Endometrial microvascular endothelial cells (primary cell): ENCODE results near the gene ADPRHL1. TPM values are rescaled to one million over a fixed set of nuclear protein-coding genes. Genes with fewer than 3 reads are reported as not detected.

Source experiments
- in situ Hi-C: cut with HindIII; loops from 2 replicates; pipeline ENCODE4 v1.10.0; 2017; ENCODE audit warnings: low sequenced_read_pairs, low pct_unique_long_range_greater_than_20kb; ENCODE audit errors: inconsistent ontology term
- total RNA-seq: library from RNA; depleted of rRNA; stranded (reverse); fragments of >200 nt; gene quantifications from one replicate; pipeline ENCODE4 v1.2.3, GENCODE V29; 2015; ENCODE audit errors: inconsistent ontology term

Gene ADPRHL1
- 17.5 TPM for total RNA-seq

DNA sequence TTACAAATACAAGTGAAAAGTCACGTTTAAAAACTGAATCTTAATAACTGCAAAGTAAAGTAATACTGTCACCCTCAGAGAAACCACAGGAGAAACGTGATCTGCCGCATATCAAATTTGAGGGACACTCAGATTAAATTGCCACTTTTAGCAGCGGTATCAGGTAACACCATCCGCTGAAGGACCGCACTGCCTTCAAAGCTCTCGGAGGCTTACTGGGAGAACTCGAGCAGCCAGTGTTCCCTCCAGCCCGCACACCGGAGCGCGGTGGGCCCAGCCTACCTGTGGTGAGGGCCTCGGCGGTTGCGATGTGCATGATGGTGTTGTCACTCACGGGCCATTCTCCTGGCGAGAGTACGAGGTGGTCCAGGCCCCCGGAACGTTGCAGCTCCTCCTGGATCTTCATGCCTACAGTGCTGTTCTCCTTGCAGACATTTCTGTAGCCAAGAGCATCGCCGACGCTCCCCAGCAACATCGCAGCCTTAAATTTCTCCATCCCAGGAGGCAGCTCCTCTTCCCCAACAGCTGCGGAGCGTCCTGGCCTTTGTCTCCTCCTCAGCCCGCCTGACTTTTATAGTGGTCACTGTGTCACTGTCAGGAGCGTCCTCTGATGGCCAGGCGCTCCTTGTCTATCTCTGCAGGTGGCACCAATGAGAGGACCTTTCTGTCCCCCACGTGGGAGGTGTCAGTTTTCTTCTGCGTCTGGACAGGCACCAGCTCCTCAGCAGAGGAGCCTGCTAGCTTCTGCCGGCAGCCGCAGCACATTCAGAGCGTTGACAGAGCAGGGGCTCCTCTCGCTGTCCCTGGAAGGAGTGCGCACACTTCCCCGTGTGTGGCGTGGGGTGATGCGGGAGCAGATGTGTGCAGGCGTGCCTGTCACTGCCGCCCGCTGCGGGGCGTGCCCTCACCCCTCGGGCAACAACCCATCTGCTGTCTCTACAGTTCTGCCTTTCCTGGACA is at the start of gene ADPRHL1:
Gene ADPRHL1, minus strand, starts transcription at position 547 of the 960 bp plus-strand sequence. Its CDS starts 51 bp downstream, at position 496.
- in situ Hi-C loops, result no loop called here

DNA sequence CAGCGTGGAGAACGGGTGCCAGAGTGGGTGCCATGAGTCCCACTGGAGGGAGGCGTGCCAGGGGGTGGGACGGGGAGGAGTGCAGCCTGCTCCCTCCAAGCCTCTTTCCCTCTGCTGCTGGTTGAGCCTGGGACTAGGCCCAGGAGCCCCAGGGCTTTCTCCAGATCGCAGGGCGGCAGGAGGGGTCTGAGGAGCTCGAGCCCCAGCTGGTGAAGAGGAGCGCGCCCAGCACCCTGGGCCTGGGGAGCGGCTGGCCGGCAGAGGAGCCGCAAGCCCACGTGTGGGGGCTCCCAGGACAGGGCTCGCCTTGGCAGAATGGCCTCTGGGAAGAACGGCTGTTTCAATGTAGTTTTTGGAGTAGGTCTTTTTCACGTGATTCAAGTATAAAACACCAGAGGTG is 49.4 kb upstream of the ADPRHL1 start:
- in situ Hi-C loops, result no loop called here

DNA sequence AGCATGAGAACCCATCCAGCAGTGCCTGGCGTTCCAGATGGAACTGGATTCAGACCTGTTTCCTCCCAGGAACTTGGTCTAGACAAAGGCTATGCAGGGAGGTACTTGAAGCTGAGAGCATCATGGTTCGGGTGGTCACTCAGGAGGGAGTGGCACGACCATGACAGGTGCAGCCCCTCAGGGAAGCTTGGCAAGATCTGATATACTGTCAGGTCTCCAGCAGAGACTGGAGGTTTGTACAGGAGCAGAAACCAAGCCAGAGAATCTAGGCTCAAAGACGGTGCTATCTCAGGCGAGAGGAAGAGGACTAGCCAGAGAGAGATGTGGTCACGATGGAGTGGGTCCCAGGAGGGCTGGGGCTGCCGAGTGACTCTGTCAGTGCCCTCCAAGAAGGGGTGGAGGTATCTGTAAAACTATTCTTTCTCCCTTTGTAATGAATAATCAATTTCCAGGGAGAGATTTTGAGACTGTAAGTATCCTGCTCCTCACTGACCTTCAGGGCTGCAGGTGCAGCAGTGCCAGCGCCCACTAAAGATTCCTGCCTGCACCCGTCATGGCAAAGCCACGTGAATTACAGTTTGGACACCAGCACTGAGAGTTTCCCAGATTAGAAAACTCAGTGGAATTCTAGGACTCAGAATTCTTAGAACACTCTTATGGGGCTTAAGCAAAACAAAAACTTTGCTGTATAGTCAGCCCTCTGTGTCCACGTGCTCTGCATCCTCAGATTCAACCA is 47.4 kb upstream of the ADPRHL1 start:
- in situ Hi-C loops, result no loop called here

DNA sequence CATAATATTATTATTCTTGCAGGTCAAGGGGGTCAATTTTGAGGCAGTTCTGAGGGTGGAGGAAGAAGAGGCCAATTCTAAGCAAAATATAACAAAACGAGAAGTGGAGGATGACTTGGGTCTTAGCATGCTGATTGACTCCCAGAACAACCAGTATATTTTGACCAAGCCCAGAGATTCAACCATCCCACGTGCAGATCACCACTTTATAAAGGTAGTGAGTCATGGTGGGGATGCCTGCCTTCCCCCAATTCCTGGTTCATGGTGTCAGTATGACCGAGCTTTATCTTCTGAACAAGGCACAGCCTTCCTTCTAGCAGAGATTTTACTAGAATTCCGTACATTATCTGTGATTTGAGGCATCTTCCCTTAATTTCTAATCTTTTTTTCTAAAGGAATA is 46.6 kb upstream of the ADPRHL1 start:
- in situ Hi-C loops, result no loop called here

DNA sequence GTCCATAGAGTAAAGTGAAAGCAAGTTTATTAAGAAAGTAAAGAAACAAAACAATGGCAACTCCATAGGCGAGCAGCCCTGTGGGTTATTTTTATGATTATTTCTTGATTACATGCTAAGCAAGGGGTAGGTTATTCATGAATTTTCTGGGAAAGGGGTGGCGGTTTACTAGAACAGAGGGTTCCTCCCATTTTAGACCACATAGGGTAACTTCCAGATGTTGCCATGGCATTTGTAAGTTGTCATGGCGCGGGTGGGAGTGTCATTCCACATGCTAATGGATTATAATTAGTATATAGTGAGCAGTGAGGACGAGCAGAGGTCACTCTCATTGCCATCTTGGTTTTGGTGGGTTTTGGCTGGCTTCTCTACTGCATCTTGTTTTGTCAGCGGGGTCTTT is 45.6 kb upstream of the ADPRHL1 start:
- in situ Hi-C loops, result no loop called here

DNA sequence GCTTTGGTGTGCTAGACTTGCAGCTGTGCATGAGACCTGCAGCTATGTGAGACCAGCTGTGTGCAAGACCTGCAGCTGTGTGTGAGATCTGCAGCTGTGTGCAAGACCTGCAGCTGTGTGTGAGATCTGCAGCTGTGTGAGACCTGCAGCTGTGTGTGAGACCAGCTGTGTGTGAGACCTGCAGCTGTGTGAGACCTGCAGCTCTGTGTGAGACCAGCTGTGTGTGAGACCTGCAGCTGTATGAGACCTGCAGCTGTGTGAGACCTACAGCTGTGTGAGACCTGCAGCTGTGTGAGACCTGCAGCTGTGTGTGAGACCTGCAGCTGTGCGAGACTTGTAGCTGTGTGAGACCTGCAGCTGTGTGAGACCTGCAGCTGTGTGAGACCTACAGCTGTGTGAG is 43.9 kb upstream of the ADPRHL1 start:
- in situ Hi-C loops, result no loop called here

DNA sequence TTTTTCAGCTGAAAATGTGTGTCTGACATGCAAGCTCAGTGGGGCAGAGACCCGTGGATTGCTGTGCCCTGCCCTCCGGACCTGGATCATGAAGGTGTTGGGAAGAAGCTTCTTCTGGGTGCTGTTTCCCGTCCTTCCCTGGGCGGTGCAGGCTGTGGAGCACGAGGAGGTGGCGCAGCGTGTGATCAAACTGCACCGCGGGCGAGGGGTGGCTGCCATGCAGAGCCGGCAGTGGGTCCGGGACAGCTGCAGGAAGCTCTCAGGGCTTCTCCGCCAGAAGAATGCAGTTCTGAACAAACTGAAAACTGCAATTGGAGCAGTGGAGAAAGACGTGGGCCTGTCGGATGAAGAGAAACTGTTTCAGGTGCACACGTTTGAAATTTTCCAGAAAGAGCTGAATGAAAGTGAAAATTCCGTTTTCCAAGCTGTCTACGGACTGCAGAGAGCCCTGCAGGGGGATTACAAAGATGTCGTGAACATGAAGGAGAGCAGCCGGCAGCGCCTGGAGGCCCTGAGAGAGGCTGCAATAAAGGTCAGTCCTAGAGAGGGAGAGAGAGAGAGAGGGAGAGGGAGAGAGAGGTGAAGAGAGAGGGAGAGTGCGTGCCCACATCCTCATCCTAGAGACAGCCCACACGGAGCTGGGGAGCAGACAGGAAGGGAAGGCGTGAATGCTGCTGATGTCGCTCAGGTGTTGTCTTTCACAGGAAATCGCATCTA is 42.4 kb upstream of the ADPRHL1 start:
- in situ Hi-C loops, result no loop called here

DNA sequence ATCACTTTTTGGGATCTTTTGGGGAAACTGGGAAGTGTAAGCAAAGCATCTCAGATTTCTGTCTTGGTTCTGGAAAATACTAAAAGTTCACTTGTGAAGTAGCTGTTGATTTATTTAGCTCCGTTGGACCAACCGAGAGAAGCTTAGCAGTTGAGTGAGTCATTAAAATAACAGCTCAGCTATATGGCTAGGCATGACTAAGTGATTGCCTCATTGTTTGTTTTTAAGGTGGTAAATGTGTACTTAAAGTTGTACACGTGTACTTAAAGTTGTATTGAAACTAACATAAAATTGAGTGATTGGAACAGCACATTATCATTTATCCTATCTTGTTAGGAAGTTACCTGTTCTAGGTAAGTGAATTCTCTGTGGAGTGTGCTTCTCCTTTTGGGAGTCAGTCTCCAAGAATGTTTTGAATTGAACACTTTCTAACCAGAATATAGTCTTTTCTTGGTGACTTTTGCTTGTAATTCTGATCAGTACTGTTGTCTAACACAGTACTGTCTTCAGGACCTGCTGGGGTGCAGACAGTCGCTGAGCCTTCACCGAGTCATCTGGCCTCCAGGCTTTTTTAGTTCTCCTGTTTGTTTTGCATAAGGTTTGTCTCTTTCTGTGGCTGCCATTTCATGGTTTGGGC is 40.1 kb upstream of the ADPRHL1 start:
- in situ Hi-C loops, result no loop called here

DNA sequence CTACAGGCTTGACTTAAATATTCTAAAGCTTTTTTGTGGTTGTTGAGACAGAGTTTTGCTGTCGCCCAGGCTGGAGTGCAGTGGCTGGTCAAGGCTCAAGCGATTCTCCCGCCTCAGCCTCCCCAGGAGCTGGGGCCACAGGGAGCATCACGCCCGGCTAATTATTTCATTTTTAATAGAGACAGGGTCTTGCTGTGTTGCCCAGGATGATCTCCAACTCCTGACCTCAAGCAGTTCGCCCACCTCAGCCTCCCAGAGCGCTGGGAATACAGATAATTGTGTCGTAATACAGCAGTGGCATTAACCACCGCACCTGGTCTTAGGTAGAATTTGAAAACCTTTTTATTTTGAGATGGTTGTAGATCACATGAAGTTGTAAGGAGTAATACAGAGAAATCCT is 38.7 kb upstream of the ADPRHL1 start:
- in situ Hi-C loops, result no loop called here

DNA sequence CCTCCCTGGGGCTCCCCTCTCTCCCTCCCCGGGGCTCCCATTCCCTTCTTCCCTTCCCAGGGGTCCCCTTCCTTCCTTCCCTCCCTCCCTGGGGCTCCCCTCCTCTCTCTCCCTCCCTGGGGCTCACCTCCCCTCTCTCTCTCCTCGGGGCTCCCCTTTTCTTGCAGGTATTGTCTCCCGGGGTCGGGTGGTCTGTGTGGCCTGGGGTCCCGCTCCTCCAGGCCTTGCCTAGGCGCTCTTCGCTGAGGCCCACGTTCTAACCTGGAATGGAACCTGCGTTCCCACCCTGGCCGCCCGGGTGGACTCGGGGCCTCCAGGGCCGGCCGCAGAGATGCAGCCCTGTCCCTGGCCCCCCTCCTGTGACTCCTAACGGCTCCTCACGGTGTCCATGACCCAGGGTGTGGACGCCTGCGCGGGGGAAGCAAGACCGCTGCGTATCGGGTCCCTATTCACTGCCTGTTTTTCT is 38.2 kb upstream of the ADPRHL1 start:
- in situ Hi-C loops, result no loop called here

DNA sequence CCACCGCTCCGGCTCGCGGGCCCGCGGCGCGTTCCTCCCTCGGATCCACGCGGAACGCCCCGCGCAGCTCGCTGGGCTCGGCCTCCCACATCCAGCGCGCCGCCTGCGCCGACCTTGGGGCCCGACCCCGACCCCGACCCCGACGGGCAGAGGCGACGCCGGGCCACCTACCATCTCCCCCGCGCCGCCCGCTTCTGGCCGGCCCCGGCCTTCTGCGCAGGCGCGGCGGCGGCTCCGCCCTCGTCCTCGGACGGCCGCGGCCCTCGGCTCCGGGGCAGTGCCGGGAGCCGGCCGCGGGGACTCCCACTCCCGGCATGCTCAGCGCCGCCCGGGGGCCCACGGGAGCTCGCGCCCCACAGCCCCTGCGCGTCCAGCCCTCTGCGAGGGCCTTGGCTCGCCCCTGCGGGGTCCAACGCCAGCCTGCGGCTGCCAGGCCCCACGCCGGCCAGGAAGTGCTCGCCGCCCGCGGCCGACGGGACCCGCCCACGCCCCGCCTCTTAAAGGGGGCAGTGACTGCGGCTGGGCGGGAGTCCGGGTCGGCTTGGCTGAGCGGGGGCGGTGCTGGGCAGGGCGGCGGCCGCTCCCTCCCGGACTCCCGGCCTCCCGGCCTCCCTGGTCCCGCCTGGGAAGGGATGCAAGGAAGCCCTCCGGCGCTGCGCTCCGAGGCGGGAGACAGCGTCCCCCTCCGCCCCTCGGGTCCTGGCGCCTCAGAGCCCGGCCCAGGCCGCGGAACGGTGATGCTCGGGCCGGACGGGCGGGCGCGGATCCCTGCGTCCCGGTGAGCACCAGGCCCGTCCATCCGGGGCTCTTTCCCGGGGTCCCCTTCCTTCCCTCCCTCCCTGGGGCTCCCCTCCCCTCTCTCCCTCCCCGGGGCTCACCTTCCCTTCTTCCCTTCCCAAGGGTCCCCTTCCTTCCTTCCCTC is 37.5 kb upstream of the ADPRHL1 start, which contains the start of gene DCUN1D2:
Gene DCUN1D2, minus strand, starts transcription at position 216 of the 922 bp plus-strand sequence. Its CDS starts 42 bp downstream, at position 174.
- in situ Hi-C loops, result no loop called here

DNA sequence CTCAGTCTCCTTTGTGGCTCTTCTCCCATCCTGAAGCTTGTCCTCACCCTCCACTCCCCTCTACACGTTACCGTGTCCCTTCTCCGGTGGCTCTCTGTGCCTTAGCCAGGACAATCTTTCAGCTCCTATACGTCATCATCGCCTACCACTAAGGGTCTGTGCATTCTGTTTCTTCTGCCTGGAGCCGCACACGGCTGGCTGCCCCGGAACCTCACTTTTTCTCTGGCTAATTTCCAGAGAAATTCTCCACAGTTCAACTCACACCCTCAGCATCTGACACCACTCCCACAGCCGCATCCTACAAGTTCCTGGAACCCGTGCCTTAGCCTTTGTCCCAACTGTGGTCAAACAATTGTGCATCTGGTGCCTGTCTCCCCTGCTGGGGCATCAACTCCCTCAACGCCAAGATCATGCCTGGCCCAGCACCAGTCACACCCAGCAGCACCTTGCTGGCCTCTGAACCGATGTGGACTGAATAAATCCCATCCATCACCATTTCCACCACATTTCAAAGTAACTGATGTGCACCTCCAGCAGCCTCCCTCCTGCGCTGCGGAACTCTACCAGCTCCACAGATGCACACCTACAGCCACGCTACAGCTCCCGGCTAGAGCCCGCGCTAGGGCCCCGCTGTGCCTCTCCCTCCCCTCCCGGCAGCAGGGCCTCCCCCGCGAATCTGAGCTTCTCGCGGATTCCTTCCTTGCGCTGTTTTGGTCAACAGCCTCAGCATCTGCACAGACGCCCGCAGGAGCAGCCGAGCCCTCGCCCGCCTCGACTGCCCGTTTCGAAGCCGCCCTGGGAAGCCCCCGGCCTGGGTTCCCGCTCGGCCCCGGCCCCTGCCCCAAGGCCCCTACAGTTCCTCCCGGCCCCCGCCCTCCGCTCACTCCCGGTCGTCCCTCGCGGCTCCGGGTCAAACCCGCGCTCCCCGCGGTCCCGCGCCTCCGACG is 36.5 kb upstream of the ADPRHL1 start:
- in situ Hi-C loops, result no loop called here

DNA sequence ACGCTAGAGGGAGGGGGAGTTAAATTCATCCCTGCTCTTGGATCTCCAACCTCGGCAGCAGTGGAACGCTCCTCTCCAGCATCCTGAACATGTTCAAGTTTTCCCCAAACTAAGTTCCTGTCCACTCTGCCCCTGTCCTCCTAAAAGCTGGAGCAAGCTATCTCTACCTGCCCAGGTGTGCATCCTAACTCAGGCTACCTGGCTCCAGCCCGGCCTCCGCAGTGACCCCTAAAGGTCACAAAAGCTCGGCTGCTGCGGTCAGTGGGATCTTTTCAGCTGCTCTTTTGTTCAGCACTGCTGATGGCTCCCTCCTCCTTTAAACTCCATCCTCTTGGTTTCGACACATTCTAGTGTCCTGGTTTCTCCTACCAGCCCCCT is 35.9 kb upstream of the ADPRHL1 start:
- in situ Hi-C loops, result no loop called here

DNA sequence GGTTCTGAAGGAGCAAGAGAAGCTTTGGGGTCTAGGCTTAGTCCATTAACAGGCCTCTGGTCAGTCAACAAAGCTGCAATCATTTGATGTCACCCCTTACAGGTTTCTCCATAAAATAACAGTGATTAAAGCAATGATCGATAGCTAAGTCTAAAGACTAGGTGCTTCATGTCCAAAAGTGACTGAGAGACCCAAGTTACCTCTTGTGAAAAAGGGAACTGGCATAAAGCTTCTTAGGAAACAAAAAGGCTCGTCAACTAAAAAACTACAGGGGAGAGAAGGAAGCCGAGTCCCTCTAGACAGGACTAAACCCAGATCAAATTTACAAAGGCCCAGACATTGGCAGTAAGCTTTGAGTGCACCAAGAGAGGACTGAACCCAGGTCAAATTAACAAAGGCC is 35.0 kb upstream of the ADPRHL1 start:
- in situ Hi-C loops, result no loop called here

DNA sequence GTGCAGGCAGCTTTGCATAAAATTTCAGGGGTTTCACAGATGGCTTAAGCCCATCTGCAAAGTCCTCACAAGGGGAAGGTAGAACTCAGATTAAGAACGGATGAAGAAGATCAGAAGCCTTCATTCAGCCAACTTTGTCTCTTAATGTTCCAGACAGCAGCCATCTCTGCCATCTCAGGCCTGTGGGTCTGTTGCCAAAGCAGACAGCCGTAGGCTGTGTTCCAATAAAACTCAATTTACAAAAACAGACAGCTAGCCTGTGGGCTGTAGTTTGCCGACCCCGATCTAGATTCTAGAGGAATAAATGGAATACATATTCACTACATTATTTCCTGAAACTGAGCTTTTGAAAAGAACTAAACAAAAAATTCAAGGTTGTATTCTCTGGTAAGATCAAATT is 33.4 kb upstream of the ADPRHL1 start:
- in situ Hi-C loops, result no loop called here

DNA sequence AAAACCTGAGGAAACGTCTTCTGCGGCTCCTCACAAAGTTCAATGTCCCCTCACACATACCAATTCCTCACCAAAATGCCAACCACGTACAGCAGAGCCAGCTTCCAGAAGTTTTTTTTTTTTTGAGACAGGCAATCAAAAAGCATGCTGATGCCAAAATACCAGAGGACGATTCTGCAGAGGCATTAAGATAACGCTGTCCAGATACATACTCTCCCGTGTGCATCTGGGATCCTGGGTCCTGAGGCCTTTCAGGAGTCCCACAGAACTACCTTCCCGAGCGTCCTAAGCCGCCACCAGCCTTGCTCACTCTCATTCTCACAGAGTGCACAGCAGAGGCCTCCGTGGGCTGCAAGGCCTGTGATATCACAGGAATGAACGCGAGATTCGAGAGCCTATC is 32.3 kb upstream of the ADPRHL1 start:
- in situ Hi-C loops, result no loop called here
